GM23338 (cell line): ENCODE measurements around the gene CYB5A.

Experiments used
- ZNF114 ChIP-seq: fragments of 250-450 bp; sonication (Bioruptor Pico); IDR thresholded peaks from 2 replicates; pipeline ENCODE4 v1.5.0; 2020; ENCODE audit warnings: mild to moderate bottlenecking, moderate library complexity
- TF ChIP-seq, protein P1 (sequence below), 2 experiments: fragments of 200-600 bp in 1 of 2; sonication (generic) in 1 of 2; conservative IDR thresholded peaks; 2 replicates each; pipeline versions ENCODE4 v1.5.1 to v1.6.1; 2016 to 2017; ENCODE audit warnings: antibody characterized with exemption in 2 of 2, low read depth in 2 of 2, mild to moderate bottlenecking in 2 of 2, moderate library complexity in 1 of 2

DNA sequence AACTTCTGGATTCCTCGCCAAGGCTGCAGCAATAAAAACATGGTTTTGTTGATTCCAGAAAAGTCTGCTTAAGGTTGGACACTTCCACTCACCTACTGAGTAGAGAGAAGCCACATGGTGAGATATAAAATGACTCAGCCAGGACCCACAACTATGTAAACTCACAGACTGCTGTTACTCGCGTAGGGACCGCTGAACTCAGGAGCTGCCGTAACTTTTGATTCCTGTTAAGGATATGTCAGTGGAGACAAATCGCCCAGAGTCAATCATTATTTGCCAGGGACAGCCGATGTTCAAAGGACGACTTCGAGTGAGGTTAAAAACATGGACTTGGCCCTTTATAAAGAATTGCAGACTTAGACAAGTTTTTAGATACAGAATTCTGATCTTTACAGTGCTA is 25.6 kb downstream of the CYB5A start:
- TF ChIP-seq, protein P1, sequence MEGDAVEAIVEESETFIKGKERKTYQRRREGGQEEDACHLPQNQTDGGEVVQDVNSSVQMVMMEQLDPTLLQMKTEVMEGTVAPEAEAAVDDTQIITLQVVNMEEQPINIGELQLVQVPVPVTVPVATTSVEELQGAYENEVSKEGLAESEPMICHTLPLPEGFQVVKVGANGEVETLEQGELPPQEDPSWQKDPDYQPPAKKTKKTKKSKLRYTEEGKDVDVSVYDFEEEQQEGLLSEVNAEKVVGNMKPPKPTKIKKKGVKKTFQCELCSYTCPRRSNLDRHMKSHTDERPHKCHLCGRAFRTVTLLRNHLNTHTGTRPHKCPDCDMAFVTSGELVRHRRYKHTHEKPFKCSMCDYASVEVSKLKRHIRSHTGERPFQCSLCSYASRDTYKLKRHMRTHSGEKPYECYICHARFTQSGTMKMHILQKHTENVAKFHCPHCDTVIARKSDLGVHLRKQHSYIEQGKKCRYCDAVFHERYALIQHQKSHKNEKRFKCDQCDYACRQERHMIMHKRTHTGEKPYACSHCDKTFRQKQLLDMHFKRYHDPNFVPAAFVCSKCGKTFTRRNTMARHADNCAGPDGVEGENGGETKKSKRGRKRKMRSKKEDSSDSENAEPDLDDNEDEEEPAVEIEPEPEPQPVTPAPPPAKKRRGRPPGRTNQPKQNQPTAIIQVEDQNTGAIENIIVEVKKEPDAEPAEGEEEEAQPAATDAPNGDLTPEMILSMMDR (conservative IDR thresholded peaks at IDR 0.05; ENCODE audit: low read depth in 2 of 2) = no peak
- no peak for TF ChIP-seq ZNF114 (CRISPR knock-in tag)
